Epithelial cell of prostate (primary cell): ENCODE data around the gene STRIT1.

Source experiments
- DNase-seq: peaks from one replicate; pipeline ENCODE4 v3.0.0-alpha.2; 2011; ENCODE audit warnings: low read depth, low spot score
- H3K27ac ChIP-seq: fragments of 450-650 bp; 2 replicates; pipeline ENCODE4 v1.5.1; 2017; ENCODE audit warnings: mild to moderate bottlenecking

STRIT1 gene

GRCh38 chr3:155293516-155293915, at the start of gene STRIT1:
Gene STRIT1 (minus strand): TSS chr3:155293683.
- H3K27ac ChIP-seq, result no peak within 1 kb of the TSS
- DNase-seq, result no peak

DNA sequence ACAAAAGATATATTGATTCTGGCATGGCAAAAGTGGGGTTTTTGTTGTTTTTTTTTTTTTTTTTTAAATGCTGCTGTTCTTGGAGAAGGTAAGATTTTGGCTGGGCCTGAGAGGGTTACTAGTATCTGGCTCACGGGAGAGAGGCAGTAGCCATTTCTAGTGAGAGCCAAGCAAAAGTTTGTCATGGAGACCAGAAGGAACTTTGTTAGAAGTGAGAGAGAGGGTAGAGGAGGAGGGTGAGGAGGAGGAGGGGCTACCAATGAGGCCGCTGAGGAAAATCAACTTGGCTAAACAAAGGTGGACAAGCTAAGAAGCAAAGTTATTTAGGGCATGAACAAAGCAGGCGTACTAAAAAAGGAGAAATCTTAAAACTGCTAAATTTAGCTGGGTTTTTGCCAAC, 48.9 kb upstream of the STRIT1 start:
- no peak overlapping the region for H3K27ac ChIP-seq
- DNase-seq, result no peak

- no peak for DNase-seq
- H3K27ac ChIP-seq, result no peak overlapping the region
Measured at GRCh38 chr3:155339052-155339451, 45.6 kb upstream of the STRIT1 start.

DNA sequence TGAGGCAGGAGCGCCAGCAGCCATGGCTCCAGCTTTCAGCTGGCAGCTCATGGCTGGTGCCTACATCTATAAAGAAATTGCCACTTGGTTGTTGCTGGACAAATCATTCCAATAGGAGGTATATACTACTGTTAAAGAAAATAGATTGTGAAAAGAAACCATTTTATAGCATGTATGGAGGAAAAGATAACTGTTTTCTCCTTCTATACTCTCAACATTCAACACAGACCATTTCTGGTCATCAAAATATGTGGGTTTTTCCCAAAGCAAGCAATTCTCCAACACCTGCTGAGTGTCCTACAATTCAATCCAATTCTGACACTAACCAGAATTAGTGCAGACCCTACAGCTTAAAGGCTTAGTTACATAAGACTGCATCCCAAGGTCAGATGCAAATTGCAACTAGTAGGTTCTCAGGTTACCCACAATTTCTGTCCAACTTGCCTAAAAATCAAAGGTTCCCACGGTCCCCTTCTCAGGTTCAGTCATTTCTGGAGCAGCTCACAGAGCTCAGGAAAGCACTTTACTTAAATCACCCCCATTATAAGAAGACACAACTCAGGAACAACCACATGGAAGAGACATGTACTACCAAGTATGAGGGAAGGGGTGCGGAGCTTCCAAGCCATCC, 42.4 kb upstream of the STRIT1 start:
- no peak for DNase-seq
- H3K27ac ChIP-seq, result no peak overlapping the region

DNA sequence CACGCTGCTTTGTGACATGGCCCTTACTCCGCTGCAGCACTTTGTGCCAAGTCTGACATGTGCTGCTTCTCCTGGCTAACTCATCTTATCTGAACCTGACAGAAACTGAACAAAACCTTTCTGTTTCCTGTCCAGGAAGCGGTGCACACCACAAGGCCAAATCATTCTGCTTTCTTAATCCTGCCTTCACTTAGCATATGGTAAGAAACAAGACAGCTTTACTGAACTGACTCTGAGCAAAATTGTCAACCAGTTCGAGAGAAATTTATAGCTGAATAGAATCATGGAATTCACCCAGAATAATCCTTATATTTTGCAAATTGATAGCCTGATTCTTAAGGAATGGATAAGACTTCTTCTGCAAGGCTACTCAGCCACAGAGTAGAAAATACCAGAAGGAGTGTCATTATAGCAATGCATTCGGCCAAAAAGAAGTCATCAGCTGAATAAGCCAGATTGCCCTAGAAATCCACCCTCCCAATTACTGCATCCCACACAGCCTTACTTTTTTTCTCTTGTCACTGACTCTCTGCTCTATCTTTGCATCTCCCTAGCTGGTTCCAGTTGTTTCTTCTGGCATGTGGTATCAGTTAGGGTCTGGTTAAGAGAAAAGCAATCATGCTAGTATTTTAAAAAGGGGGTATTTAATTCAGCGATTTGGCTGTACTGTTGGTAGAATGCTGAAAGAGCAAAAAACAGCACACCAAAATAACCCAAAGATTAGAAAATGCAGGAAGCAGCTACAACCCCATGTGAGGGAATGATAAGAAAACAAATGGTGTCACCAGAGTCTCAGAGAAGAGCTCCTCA, 41.6 kb upstream of the STRIT1 start:
- H3K27ac ChIP-seq, result no peak overlapping the region

GRCh38 chr3:155334215-155334913, 40.9 kb upstream of the STRIT1 start:
- no peak for DNase-seq
- H3K27ac ChIP-seq, result no peak overlapping the region

More for the DNA sequence above, 41.6 kb upstream of the STRIT1 start:
- no peak for DNase-seq

DNA sequence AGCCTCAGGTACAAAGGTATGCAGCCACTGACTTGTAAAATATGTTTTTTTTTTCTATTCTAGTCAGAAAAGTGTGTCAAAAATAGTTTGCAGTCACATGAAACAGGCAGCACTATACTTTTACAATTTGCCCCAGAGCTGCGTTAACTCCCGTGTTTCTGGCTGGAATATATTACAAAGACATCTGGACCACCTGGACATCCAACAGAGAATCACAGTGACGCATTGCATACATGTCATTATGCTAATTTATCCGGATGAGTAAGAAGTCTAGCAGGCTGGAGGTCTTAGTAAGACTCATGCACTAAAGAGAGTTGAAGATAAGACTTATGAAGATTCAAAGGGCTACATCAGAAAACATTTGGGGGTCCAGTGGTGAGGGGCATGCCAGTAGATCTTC, 39.2 kb upstream of the STRIT1 start:
- H3K27ac ChIP-seq, result no peak overlapping the region
- no peak for DNase-seq

GRCh38 chr3:155331078-155331477, 37.6 kb upstream of the STRIT1 start:
- no peak overlapping the region for H3K27ac ChIP-seq
- DNase-seq, result no peak

GRCh38 chr3:155330370-155330769, 36.9 kb upstream of the STRIT1 start:
- H3K27ac ChIP-seq, result no peak overlapping the region
- no peak for DNase-seq

GRCh38 chr3:155329513-155330048, 36.1 kb upstream of the STRIT1 start:
- no peak overlapping the region for H3K27ac ChIP-seq
- DNase-seq, result no peak

- DNase-seq, result no peak
- no peak overlapping the region for H3K27ac ChIP-seq
Measured at GRCh38 chr3:155327871-155328270, 34.4 kb upstream of the STRIT1 start.

DNA sequence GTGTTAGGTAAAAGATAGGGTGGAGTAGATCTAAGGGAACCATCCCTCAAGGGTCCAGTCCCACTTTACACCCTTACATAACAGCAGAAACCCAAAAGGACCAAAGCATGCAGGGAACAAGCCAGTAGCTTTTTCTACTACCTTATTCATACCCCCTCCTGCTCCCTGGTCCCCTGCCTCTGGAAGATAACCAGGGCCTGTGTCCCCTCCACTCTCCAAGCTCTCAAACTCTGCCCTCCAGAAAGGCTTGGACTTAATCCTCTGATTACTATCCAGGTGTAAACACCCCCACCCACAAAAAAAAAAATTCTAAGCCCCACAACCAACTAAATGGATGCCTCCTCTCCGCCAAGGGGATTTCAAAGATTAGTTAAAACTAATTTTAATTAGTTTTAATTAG, 33.9 kb upstream of the STRIT1 start:
- no peak for DNase-seq
- no peak overlapping the region for H3K27ac ChIP-seq

DNA sequence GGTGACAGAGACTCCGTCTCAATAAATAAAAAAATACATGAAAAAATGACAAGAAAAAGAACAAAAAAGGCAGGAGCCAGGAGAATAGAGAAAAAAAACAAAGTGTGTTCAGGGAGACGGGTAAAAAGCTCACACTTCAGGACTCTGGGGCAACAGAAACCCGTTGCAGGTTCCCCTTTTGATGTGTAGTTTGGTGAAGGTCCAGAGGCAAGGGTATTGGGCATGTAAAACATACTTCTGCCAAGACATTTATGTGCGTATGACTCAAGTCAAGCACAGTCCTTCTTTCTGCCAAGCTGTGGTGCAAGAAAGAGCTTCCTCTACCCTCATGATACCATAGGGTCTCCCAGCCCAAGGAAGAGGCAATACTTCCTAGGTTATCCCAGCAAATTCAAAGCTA, 33.4 kb upstream of the STRIT1 start:
- no peak overlapping the region for H3K27ac ChIP-seq
- no peak for DNase-seq

DNA sequence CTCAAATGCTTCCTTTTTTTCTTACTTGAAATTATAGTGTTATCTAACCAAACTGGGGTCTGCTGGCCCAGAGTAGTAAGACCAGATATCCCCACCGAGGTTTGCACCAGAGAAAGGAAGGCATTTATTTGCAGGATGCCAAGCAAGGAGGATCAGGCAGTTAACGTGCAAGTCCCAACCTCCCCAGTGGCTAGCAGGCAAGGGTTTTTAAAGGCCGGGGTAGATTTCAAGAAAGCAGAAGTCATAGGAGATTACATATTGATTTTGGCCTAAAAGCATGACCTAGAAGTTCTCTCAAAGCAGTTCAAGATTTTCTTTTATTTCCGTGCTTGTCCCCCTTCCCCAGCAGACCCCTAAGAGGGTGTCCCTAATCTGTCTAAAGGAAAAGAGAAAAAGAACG, 32.8 kb upstream of the STRIT1 start:
- DNase-seq, result no peak
- no peak overlapping the region for H3K27ac ChIP-seq

GRCh38 chr3:155325263-155325835, 31.9 kb upstream of the STRIT1 start:
- H3K27ac ChIP-seq, result no peak overlapping the region
- no peak for DNase-seq

DNA sequence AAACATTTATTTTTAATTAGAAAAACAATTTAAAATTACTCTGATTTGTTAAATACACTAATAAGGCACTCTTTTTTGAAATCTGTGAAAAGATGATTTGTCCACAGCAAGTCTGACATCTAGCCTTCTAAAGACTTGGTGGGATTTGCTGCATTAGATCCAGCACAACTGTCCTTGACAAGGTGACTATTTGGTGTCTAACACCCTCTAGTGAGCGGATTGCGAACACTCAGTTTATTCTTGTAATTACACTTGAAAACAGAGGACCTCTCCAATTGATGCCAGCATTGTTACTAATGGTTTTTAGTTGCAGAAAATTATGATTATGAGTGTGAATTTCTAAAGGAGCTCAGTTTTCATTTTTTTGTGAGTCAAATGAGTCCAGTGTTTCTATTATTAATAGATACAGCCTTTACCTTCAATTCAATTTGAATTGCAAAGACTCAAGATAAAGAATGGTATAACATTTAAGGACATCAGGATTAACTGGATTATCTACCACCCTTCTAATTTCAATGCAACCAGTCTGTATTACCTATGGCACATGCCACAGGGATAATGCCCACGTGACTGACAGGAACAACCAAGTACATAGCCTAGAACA, 29.7 kb upstream of the STRIT1 start:
- peak; percentile 26 for DNase-seq
- no peak overlapping the region for H3K27ac ChIP-seq

DNA sequence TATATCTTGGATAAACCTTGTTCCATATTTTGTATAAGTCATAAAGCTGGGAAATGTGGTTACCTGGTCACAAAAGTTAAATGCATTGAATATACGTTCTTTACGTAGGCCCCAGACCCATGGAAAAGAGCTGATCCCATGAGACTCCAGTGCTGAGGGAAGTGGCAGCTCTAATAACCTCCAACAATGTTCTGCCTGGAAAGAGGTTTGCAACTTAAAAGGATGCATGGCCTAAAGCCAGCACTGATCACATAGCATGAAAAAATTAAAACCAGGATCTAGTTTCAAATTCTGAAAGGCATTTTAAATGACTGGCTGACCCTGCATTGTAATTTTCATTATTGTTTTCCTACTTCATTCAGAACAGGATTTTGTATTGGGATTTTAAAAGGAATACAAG, 27.9 kb upstream of the STRIT1 start:
- no peak for DNase-seq
- H3K27ac ChIP-seq, result no peak overlapping the region

DNA sequence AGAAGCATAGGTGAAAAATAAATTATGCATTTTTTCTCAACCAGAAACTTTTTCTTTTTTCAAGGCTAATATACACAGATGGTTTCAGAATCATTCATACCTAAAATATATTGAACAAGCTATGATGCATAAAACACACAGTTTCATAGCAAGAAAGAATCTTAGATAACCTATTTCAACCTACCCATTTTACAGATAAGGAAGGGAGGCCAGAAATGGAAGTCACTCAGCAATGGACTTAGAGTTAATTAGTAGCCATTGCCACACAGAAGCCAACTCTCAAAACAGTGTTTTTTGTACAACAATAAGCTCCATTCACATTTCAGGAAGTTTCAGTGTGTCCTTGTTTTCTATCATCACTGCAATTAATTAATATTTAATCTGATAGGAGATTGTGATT, 27.5 kb upstream of the STRIT1 start:
- H3K27ac ChIP-seq, result no peak overlapping the region
- DNase-seq, result no peak

DNA sequence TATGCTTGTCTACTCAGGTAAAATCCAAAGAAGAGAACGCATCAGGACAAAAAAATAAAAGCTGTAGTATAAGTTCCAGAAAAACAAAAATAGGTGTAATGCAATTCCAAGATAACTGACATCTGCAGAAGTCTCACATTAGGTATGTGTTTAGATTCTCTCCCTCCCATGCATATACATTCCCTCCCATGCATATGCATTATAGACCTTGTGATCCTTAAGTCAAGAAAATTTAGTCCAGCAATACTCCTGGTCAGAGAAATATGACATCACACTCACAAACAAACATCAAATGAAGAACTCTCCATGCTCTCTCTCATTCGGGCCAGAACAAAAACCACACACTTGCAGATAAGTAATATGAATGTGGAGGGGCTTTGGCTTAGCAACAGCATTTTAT, 25.3 kb upstream of the STRIT1 start:
- no peak for DNase-seq
- no peak overlapping the region for H3K27ac ChIP-seq

GRCh38 chr3:155317211-155317610, 23.7 kb upstream of the STRIT1 start:
- H3K27ac ChIP-seq, result no peak overlapping the region
- no peak for DNase-seq
